MM.1S (cell line): ENCODE data around the gene RFESD.

Experiments used
- DNase-seq: peaks from one replicate; pipeline ENCODE4 v3.0.0-alpha.2; 2015
- H2AFZ ChIP-seq: fragments of 300-600 bp; sonication (generic); 2 replicates; pipeline ENCODE4 v1.6.0; 2016; ENCODE audit warnings: antibody characterized with exemption, low read length
- H3F3A ChIP-seq: fragments of 300-600 bp; sonication (generic); 2 replicates; pipeline ENCODE4 v1.6.1; 2016; ENCODE audit warnings: mild to moderate bottlenecking, antibody characterized with exemption, low read length, moderate library complexity, mixed read lengths; ENCODE audit not compliant: insufficient read depth
- H3K27ac ChIP-seq: fragments of 300-600 bp; sonication (generic); 2 replicates; pipeline ENCODE4 v1.5.1; 2016; ENCODE audit warnings: mild to moderate bottlenecking, low read length
- H3K27me3 ChIP-seq: fragments of 300-600 bp; sonication (generic); replicated peaks from 2 replicates; pipeline ENCODE4 v1.6.0; 2016; ENCODE audit warnings: low read length; ENCODE audit not compliant: insufficient read depth
- H3K36me3 ChIP-seq: fragments of 300-600 bp; sonication (generic); replicated peaks from 2 replicates; pipeline ENCODE4 v1.6.1; 2016; ENCODE audit warnings: mild to moderate bottlenecking, low read length, mixed read lengths; ENCODE audit not compliant: insufficient read depth
- H3K4me1 ChIP-seq: fragments of 300-600 bp; sonication (generic); 2 replicates; pipeline ENCODE4 v1.6.1; 2016; ENCODE audit warnings: low read length, mixed read lengths
- H3K4me2 ChIP-seq: fragments of 300-600 bp; sonication (generic); 2 replicates; pipeline ENCODE4 v1.6.0; 2016; ENCODE audit warnings: low read depth, low read length
- H3K4me3 ChIP-seq: fragments of 300-600 bp; sonication (generic); 2 replicates; pipeline ENCODE4 v1.5.1; 2016; ENCODE audit warnings: low read length, mixed read lengths
- H3K79me2 ChIP-seq: fragments of 300-600 bp; sonication (generic); 2 replicates; pipeline ENCODE4 v1.6.1; 2016; ENCODE audit warnings: mixed run types, low read length, mixed read lengths
- H3K9ac ChIP-seq: fragments of 300-600 bp; sonication (generic); 2 replicates; pipeline ENCODE4 v1.6.1; 2016; ENCODE audit warnings: low read length, mixed read lengths
- H3K9me2 ChIP-seq: fragments of 300-600 bp; sonication (generic); replicated peaks from 2 replicates; pipeline ENCODE4 v1.6.1; 2016; ENCODE audit warnings: mild to moderate bottlenecking, low read length, mixed read lengths; ENCODE audit not compliant: insufficient read depth
- H3K9me3 ChIP-seq: fragments of 300-600 bp; sonication (generic); replicated peaks from 2 replicates; pipeline ENCODE4 v1.6.1; 2016; ENCODE audit warnings: mild to moderate bottlenecking, low read length, mixed read lengths; ENCODE audit not compliant: insufficient read depth
- H4K20me1 ChIP-seq: fragments of 300-600 bp; sonication (generic); 2 replicates; pipeline ENCODE4 v1.6.1; 2016; ENCODE audit warnings: mild to moderate bottlenecking, low read length, moderate library complexity, mixed read lengths; ENCODE audit not compliant: insufficient read depth
- EZH2 ChIP-seq: fragments of 300-600 bp; sonication (generic); optimal IDR thresholded peaks from 2 replicates; pipeline ENCODE3; 2017; ENCODE audit warnings: low read depth, mild to moderate bottlenecking, antibody characterized with exemption, low read length, mixed read lengths
- EZH2phosphoT487 ChIP-seq: fragments of 300-600 bp; sonication (generic); IDR thresholded peaks from 2 replicates; pipeline ENCODE4 v1.6.1; 2018; ENCODE audit warnings: antibody characterized with exemption, low read length
- TF ChIP-seq, protein P1 (sequence below): fragments of 300-600 bp; sonication (generic); IDR thresholded peaks from 2 replicates; pipeline ENCODE4 v1.5.1; 2016; ENCODE audit warnings: antibody characterized with exemption, low read length, mixed read lengths

Gene RFESD

DNA sequence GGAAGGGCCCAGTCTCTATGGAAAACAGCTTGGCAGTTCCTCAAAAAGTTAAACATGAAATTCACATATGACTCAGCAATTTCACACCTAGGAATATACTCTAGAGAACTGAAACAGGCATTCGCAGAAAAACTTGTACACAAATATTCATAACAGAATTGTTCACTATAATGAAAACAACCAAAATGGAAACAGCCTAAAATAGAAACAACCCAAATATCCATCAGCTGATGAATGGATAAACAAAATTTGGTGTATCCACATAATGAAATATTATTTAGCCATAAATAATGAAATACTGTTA lies 31.5 kb upstream of the RFESD start:
- no peak overlapping the region for H3K4me3 ChIP-seq
- no peak overlapping the region for H2AFZ ChIP-seq

DNA sequence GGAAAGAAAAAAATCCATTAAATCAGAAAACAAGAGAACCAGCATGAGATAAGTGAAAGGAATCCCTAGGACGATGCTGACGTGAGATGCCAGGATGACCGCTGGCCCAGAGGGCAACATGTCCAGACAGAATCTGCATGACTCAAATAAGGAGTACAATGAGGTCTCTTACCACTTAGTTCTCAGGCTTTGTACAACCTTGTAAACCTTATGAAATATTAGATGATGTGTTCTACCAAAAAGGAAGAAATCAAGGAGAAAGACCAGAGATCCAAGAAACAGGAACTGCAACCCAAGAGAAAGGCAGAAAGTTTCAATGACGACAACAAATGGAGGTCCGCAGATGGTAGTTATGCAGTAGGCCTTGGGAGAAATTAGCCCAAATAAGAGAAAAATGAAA lies 29.5 kb upstream of the RFESD start:
- Histone ChIP-seq H3K4me3 (no peak overlapping the region), H3K27me3 (no peaks in the 10 kb centered on the region), H3K36me3 (no peaks in the 10 kb centered on the region), H3K4me2 (no peak overlapping the region), H3K9me3 (no peaks in the 10 kb centered on the region), H3K79me2 (no peaks in the 10 kb centered on the region), H2AFZ (no peak overlapping the region), H3K4me1 (peaks cover 13% of the 10 kb centered on the region), H4K20me1 (no peaks in the 10 kb centered on the region), H3K9me2 (no peaks in the 10 kb centered on the region), H3K27ac (no peak overlapping the region), H3K9ac (no peak overlapping the region), H3F3A (no peaks in the 10 kb centered on the region)
- TF ChIP-seq EZH2phosphoT487 (no peak), EZH2 (no peak)
- TF ChIP-seq, protein P1, sequence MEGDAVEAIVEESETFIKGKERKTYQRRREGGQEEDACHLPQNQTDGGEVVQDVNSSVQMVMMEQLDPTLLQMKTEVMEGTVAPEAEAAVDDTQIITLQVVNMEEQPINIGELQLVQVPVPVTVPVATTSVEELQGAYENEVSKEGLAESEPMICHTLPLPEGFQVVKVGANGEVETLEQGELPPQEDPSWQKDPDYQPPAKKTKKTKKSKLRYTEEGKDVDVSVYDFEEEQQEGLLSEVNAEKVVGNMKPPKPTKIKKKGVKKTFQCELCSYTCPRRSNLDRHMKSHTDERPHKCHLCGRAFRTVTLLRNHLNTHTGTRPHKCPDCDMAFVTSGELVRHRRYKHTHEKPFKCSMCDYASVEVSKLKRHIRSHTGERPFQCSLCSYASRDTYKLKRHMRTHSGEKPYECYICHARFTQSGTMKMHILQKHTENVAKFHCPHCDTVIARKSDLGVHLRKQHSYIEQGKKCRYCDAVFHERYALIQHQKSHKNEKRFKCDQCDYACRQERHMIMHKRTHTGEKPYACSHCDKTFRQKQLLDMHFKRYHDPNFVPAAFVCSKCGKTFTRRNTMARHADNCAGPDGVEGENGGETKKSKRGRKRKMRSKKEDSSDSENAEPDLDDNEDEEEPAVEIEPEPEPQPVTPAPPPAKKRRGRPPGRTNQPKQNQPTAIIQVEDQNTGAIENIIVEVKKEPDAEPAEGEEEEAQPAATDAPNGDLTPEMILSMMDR, result no peak
- DNase-seq, result no peak

More for the DNA sequence above, 31.5 kb upstream of the RFESD start:
- H3K9me2 ChIP-seq, result no peaks in the 10 kb centered on the region
- TF ChIP-seq, protein P1, result no peak
- TF ChIP-seq EZH2, result no peak
- TF ChIP-seq EZH2phosphoT487, result no peak
- H3K79me2 ChIP-seq, result no peaks in the 10 kb centered on the region
- no peak overlapping the region for H3K4me2 ChIP-seq
- H3F3A ChIP-seq, result no peaks in the 10 kb centered on the region
- H3K27me3 ChIP-seq, result no peaks in the 10 kb centered on the region
- H3K27ac ChIP-seq, result no peak overlapping the region
- H3K9ac ChIP-seq, result no peak overlapping the region
- no peaks in the 10 kb centered on the region for H3K36me3 ChIP-seq
- no peaks in the 10 kb centered on the region for H3K9me3 ChIP-seq
- 0 out of 2 replicates have a peak, but pooled peaks cover 2% of the 10 kb centered on the region for H3K4me1 ChIP-seq
- no peak for DNase-seq
- H4K20me1 ChIP-seq, result no peaks in the 10 kb centered on the region

DNA sequence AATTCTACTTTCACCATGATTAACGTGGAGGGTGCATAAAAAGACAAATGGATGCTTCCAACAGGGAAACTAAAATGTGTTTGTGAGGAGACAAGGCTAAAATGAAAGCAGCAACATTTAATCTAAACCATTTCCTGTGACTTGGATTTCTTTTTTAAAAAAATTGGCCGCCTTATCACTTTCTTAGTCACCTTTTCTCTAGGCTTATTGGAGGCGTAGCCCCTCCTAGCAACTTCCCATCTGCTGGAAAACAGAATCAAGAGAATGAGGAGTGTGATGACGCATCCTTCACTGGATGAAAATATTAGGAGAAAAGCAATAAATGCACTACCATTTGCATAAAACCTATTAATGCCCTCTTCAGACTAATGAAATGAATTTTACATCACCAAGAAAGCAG lies 27.5 kb upstream of the RFESD start:
- TF ChIP-seq EZH2phosphoT487 (no peak), EZH2 (no peak)
- TF ChIP-seq, protein P1, result no peak
- Histone ChIP-seq H3K4me3 (no peak overlapping the region), H2AFZ (no peak overlapping the region)

More for the DNA sequence above, 27.5 kb upstream of the RFESD start:
- H3K9me3 ChIP-seq, result no peaks in the 10 kb centered on the region
- no peak overlapping the region for H3K9ac ChIP-seq
- H3K9me2 ChIP-seq, result no peaks in the 10 kb centered on the region
- no peaks in the 10 kb centered on the region for H3F3A ChIP-seq
- peaks cover 13% of the 10 kb centered on the region for H3K4me1 ChIP-seq
- DNase-seq, result no peak
- H3K27ac ChIP-seq, result no peak overlapping the region
- H3K4me2 ChIP-seq, result no peak overlapping the region
- H3K27me3 ChIP-seq, result no peaks in the 10 kb centered on the region
- no peaks in the 10 kb centered on the region for H3K79me2 ChIP-seq
- H4K20me1 ChIP-seq, result no peaks in the 10 kb centered on the region
- H3K36me3 ChIP-seq, result no peaks in the 10 kb centered on the region
